Erythroblast (primary cell): ENCODE data around the gene SLC9A3.

Experiments used
- GATA1 ChIP-seq: IDR thresholded peaks from 2 replicates; pipeline ENCODE4 v1.6.1; 2011; ENCODE audit warnings: low read depth, mild to moderate bottlenecking, control low read depth, low read length, moderate library complexity
- POLR2A ChIP-seq: IDR thresholded peaks from 2 replicates; pipeline ENCODE4 v1.6.1; 2011; ENCODE audit warnings: mild to moderate bottlenecking, low read length

DNA sequence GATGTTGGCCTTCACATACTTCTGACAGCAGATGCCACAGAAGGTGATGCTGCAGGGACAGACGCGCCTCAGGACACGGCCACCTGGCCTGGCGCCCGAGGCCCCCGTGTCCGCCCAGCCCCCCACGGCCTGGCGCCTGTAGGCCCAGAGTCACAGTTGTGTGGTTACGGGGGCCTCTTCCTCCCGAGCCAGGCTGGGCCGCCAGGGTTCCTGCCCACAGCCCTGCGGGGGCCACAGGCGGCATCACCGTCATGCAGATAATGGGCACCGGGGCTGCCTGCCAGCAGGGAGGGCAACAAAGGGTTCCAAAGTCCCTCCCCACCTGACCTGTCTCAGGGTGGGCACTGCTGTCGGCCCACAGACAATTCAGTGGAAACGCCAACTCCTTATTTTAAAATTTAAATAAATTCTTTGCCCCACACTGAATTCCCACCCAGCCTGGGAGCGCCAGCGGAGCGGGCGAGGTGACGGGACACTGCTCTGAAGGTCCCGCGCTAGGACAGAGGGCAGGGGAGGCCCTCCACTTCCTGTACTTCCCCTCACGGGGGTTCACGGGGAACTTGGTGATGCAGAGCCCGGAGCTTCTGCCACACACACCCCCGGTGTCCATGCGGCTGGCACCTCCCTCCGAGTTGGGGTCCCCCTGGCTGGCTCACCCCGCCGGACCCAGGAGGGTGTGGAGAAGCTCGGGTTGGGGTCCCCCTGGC is 40.7 kb downstream of the SLC9A3 start:
- TF ChIP-seq POLR2A (no peak), GATA1 (no peak)
